IMR-90 (cell line): ENCODE data around the gene MYL10. TPM values are rescaled to one million over a fixed set of nuclear protein-coding genes. Genes with fewer than 3 reads are reported as not detected.

Experiments
- ATAC-seq: fragments of 200-7000 bp; cut with Tn5 transposase; 2 replicates; pipeline ENCODE4 v1.9.1; 2020; ENCODE audit warnings: low read depth, mild to moderate bottlenecking, moderate library complexity
- BruUV-seq: library from RNA; stranded (reverse); fragments of 400-500 nt; replicated peaks from 2 replicates; lab custom pipeline; 2021; lab: Mats Ljungman, UMichigan
- CTCF ChIA-PET: fragments of 300-600 bp; formaldehyde crosslinking; extraction: SDS; loops from one replicate; lab custom pipeline; 2021; ENCODE audit warnings: antibody characterized with exemption; lab: Yijun Ruan, JAX
- POLR2A ChIA-PET: fragments of 300-600 bp; sonication (Branson Sonifier 250); formaldehyde crosslinking; loops from one replicate; lab custom pipeline; 2022; ENCODE audit warnings: antibody characterized with exemption; ENCODE audit not compliant: unreplicated experiment; lab: Charles Lee
- DNase-seq: peaks from one replicate; pipeline ENCODE4 v3.0.0; 2013
- H2AFZ ChIP-seq: replicated peaks from 2 replicates; pipeline ENCODE3; 2013; ENCODE audit warnings: low read length, mild to moderate bottlenecking; ENCODE audit not compliant: poor library complexity
- H2AK5ac ChIP-seq: 2 replicates; pipeline ENCODE4 v1.6.1; 2013; ENCODE audit warnings: low read depth, low read length, inconsistent platforms
- H2AK9ac ChIP-seq: replicated peaks from 2 replicates; pipeline ENCODE3; 2013; ENCODE audit warnings: mild to moderate bottlenecking, low read depth, low read length, moderate library complexity; ENCODE audit not compliant: poor library complexity
- H2BK120ac ChIP-seq: 2 replicates; pipeline ENCODE4 v1.6.1; 2013; ENCODE audit warnings: low read depth, low read length, inconsistent platforms
- H2BK15ac ChIP-seq: 3 replicates; pipeline ENCODE4 v1.6.1; 2013; ENCODE audit warnings: low read depth, low read length, inconsistent platforms
- H2BK20ac ChIP-seq: 2 replicates; pipeline ENCODE4 v1.6.1; 2013; ENCODE audit warnings: low read depth, mild to moderate bottlenecking, inconsistent platforms, low read length, moderate library complexity
- H2BK5ac ChIP-seq: 2 replicates; pipeline ENCODE4 v1.6.1; 2013; ENCODE audit warnings: mild to moderate bottlenecking, low read depth, low read length, inconsistent platforms; ENCODE audit not compliant: poor library complexity, severe bottlenecking
- H3K14ac ChIP-seq: replicated peaks from 2 replicates; pipeline ENCODE4 v1.6.1; 2013; ENCODE audit warnings: low read depth, low read length, inconsistent platforms
- H3K18ac ChIP-seq: 2 replicates; pipeline ENCODE4 v1.6.1; 2013; ENCODE audit warnings: low read depth, low read length, control low read depth
- H3K23ac ChIP-seq: 2 replicates; pipeline ENCODE4 v1.6.1; 2013; ENCODE audit warnings: low read depth, low read length, inconsistent platforms
- H3K27ac ChIP-seq: 2 replicates; pipeline ENCODE4 v1.5.1; 2013; ENCODE audit warnings: mild to moderate bottlenecking, control low read depth, low read length; ENCODE audit not compliant: insufficient read depth
- H3K27me3 ChIP-seq: 2 replicates; pipeline ENCODE4 v1.6.1; 2013; ENCODE audit warnings: low read length; ENCODE audit not compliant: control insufficient read depth, insufficient read depth
- H3K36me3 ChIP-seq: 2 replicates; pipeline ENCODE4 v1.6.1; 2013; ENCODE audit warnings: low read length, mixed read lengths; ENCODE audit not compliant: control insufficient read depth, insufficient read depth
- H3K4ac ChIP-seq: 2 replicates; pipeline ENCODE4 v1.6.1; 2013; ENCODE audit warnings: low read depth, low read length, inconsistent platforms
- H3K4me1 ChIP-seq: 2 replicates; pipeline ENCODE4 v1.6.1; 2013; ENCODE audit warnings: low read length, mixed read lengths; ENCODE audit not compliant: control insufficient read depth, insufficient read depth
- H3K4me2 ChIP-seq: 2 replicates; pipeline ENCODE4 v1.6.1; 2013; ENCODE audit warnings: low read depth, mild to moderate bottlenecking, control low read depth, low read length, moderate library complexity
- H3K4me3 ChIP-seq: 2 replicates; pipeline ENCODE4 v1.5.1; 2013; ENCODE audit warnings: low read depth, mild to moderate bottlenecking, control low read depth, low read length, moderate library complexity; ENCODE audit not compliant: insufficient read depth
- H3K56ac ChIP-seq: 2 replicates; pipeline ENCODE4 v1.6.1; 2013; ENCODE audit warnings: low read length, inconsistent platforms; ENCODE audit not compliant: insufficient read depth; ENCODE audit errors: extremely low read depth
- H3K79me1 ChIP-seq, 2 experiments: 2 replicates each; pipeline ENCODE4 v1.6.1; 2013; ENCODE audit warnings: low read length in 2 of 2, inconsistent platforms in 1 of 2, low read depth in 1 of 2
- H3K9ac ChIP-seq: 2 replicates; pipeline ENCODE4 v1.6.1; 2013; ENCODE audit warnings: low read depth, low read length, control low read depth
- H3K9me1 ChIP-seq: 2 replicates; pipeline ENCODE4 v1.6.1; 2013; ENCODE audit warnings: low read length, inconsistent platforms; ENCODE audit not compliant: insufficient read depth
- H3K9me3 ChIP-seq: 2 replicates; pipeline ENCODE4 v1.6.1; 2013; ENCODE audit warnings: low read length; ENCODE audit not compliant: control insufficient read depth, insufficient read depth
- H4K20me1 ChIP-seq: 2 replicates; pipeline ENCODE4 v1.6.1; 2013; ENCODE audit warnings: low read length, inconsistent platforms; ENCODE audit not compliant: insufficient read depth
- H4K5ac ChIP-seq: 2 replicates; pipeline ENCODE4 v1.6.1; 2013; ENCODE audit warnings: mild to moderate bottlenecking, low read depth, low read length, control low read depth
- H4K8ac ChIP-seq, 2 experiments: 2 replicates each; pipeline ENCODE4 v1.6.1; 2013; ENCODE audit warnings: low read depth in 2 of 2, low read length in 2 of 2, control low read depth in 1 of 2, inconsistent platforms in 1 of 2
- H4K91ac ChIP-seq: 2 replicates; pipeline ENCODE4 v1.6.1; 2013; ENCODE audit warnings: low read depth, low read length, inconsistent platforms; ENCODE audit not compliant: insufficient read depth
- BHLHE40 ChIP-seq: fragments of 150-350 bp; IDR thresholded peaks from 2 replicates; pipeline ENCODE4 v1.6.1; 2016; ENCODE audit warnings: mild to moderate bottlenecking, low read depth, low read length
- CHD1 ChIP-seq: IDR thresholded peaks from 2 replicates; pipeline ENCODE4 v1.6.1; 2012; ENCODE audit warnings: low read depth, low read length, improper control_type of control experiment
- CTCF ChIP-seq: conservative IDR thresholded peaks from 2 replicates; pipeline ENCODE4 v1.5.1; 2012; ENCODE audit warnings: mild to moderate bottlenecking, low read depth, low read length, improper control_type of control experiment
- MAZ ChIP-seq: IDR thresholded peaks from 2 replicates; pipeline ENCODE4 v1.6.1; 2012; ENCODE audit warnings: low read depth, mild to moderate bottlenecking, low read length, improper control_type of control experiment, moderate library complexity, borderline replicate concordance
- MXI1 ChIP-seq: IDR thresholded peaks from 2 replicates; pipeline ENCODE4 v1.6.1; 2012; ENCODE audit warnings: low read depth, mild to moderate bottlenecking, low read length, moderate library complexity, borderline replicate concordance
- RAD21 ChIP-seq: IDR thresholded peaks from 2 replicates; pipeline ENCODE4 v1.6.1; 2012; ENCODE audit warnings: low read length, improper control_type of control experiment
- RCOR1 ChIP-seq: IDR thresholded peaks from 2 replicates; pipeline ENCODE4 v1.6.1; 2012; ENCODE audit warnings: mild to moderate bottlenecking, low read length, improper control_type of control experiment; ENCODE audit not compliant: insufficient replicate concordance
- SMC3 ChIP-seq: fragments of 150-350 bp; IDR thresholded peaks from 2 replicates; pipeline ENCODE4 v1.6.1; 2016; ENCODE audit warnings: low read depth, mild to moderate bottlenecking, antibody characterized with exemption, low read length, moderate library complexity
- USF2 ChIP-seq: fragments of 150-350 bp; IDR thresholded peaks from 2 replicates; pipeline ENCODE4 v1.6.1; 2017; ENCODE audit warnings: mild to moderate bottlenecking, antibody characterized with exemption, low read length, low read depth
- WGBS, 2 experiments: methylation state at CpG; one replicate each; pipeline versions ENCODE4 v1.1.5 to v1.1.7; 2013; ENCODE audit warnings: missing lambda C conversion rate in 2 of 2; ENCODE audit not compliant: insufficient read length in 1 of 2; ENCODE audit errors: extremely low coverage in 2 of 2; 5-methylcytosine and 5-hydroxymethylcytosine counted together
- dilution Hi-C: fragments of 300-500 bp; cut with HindIII; formaldehyde crosslinking; loops from one replicate; pipeline ENCODE4 v1.14.3; 2018; ENCODE audit warnings: low sequenced_read_pairs; ENCODE audit not compliant: unreplicated experiment
- in situ Hi-C: fragments of 300-500 bp; cut with MboI; formaldehyde crosslinking; loops from 3 replicates; pipeline ENCODE4 v1.14.3; 2019; ENCODE audit warnings: low sequenced_read_pairs, inconsistent platforms, mixed read lengths
- intact Hi-C: fragments of 100-400 bp; cut with micrococcal nuclease; formaldehyde crosslinking; loops from 2 replicates; pipeline ENCODE4 v1.10.0; 2022
- polyA plus RNA-seq, 3 experiments: library from polyadenylated mRNA; depleted of rRNA; stranded (reverse); fragments of >200 nt; gene quantifications; 2 replicates each; pipeline ENCODE4 v1.2.3, GENCODE V29; 2012; ENCODE audit warnings: low replicate concordance in 1 of 3
- total RNA-seq: library from RNA; depleted of rRNA; stranded (reverse); fragments of >200 nt; gene quantifications from 2 replicates; pipeline ENCODE4 v1.2.3, GENCODE V29; 2012

Gene MYL10
- total and polyA plus RNA-seq, 2 of the 4 experiments (the other 2 are of a cell fraction) = not detected

DNA sequence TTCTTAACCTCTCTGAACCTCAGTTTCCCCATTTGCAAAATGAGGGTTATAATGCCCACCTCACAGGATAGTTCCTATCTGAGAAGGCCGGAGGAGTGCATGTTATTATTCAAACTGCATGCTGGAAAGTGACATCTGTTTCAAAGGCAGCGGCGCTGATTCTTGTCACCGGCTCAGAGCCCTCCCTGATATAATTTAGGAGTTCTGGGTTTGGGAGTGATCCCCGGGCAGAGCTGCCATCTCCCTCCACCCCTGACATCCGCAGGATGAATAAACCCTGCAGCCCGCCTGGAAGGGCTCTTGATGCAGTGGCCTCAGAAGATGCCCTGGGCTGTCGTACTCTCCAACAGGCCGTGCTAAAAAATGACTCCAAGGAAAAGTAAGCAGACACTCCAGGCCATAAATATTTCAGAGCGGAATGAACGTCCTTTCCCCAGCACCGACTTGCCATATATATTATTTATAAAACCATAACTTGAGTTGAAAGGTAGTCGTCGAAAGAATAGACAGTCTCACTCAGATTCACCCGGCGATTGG is 47.0 kb upstream of the MYL10 start:
- in situ Hi-C loops = no loop called here

More for the DNA sequence above, 47.0 kb upstream of the MYL10 start:
- no peaks in the 10 kb centered on the region; the same call in 1 of the 2 replicates for H3K27me3 ChIP-seq
- DNase-seq (no peak), ATAC-seq (no peak)
- CTCF ChIA-PET = no interaction called here
- dilution Hi-C loops = no loop called here
- H3K4ac ChIP-seq = no peak overlapping the region
- H3K27ac ChIP-seq = no peak overlapping the region
- H3K79me1 ChIP-seq = no peaks in the 10 kb centered on the region
- H3K23ac ChIP-seq = no peak overlapping the region
- POLR2A ChIA-PET = no interaction called here
- peaks cover 6% of the 10 kb centered on the region for H3K9me1 ChIP-seq
- H3K9ac ChIP-seq = no peak overlapping the region
- peaks cover 7% of the 10 kb centered on the region for H3K4me1 ChIP-seq
- no peak overlapping the region for H2AK5ac ChIP-seq
- 0 out of 2 replicates have a peak, but pooled peaks cover under 1% of the 10 kb centered on the region for H4K20me1 ChIP-seq
- H4K8ac ChIP-seq = no peak overlapping the region
- no peak overlapping the region for H4K5ac ChIP-seq
- H4K91ac ChIP-seq = no peak overlapping the region
- H2BK5ac ChIP-seq = no peak overlapping the region
- WGBS, 2 experiments = no CpG with 5 or more reads among the region's 16 CpGs
- H2BK120ac ChIP-seq = no peak overlapping the region
- no peak overlapping the region for H3K18ac ChIP-seq
- no peak overlapping the region for H3K4me3 ChIP-seq
- H2BK20ac ChIP-seq = no peak overlapping the region
- no peak overlapping the region for H2BK15ac ChIP-seq
- H3K14ac ChIP-seq = no peak overlapping the region
- H2AK9ac ChIP-seq = no peak overlapping the region
- no peak for TF ChIP-seq RCOR1
- no peak for TF ChIP-seq MAZ
- no peak for TF ChIP-seq MXI1
- TF ChIP-seq CTCF = no peak
- TF ChIP-seq USF2 = no peak
- no peak for TF ChIP-seq CHD1
- no peak for TF ChIP-seq BHLHE40
- TF ChIP-seq RAD21 = no peak
- no peak for TF ChIP-seq SMC3
- H2AFZ ChIP-seq = no peak overlapping the region
- H3K56ac ChIP-seq = no peak overlapping the region
- no peaks in the 10 kb centered on the region for H3K36me3 ChIP-seq
- no peaks in the 10 kb centered on the region; the same call in none of the 2 replicates for H3K9me3 ChIP-seq
- BruUV-seq = no TSS peak
- intact Hi-C loops = no loop called here
- no peak overlapping the region for H3K4me2 ChIP-seq
